C4-2B (cell line): ENCODE results near the gene GAGE2A.
"Not testable (repeated sequence)": the region's sequence is repeated elsewhere in the genome, so short reads cannot be mapped to it uniquely, and the experiment has no call there.

Source experiments
- H3K27ac ChIP-seq: fragments of 450-650 bp; 2 replicates; pipeline ENCODE4 v1.5.1; 2017
- ZFX ChIP-seq: fragments of 450-650 bp; IDR thresholded peaks from 2 replicates; pipeline ENCODE4 v1.6.1; 2017
- TF ChIP-seq, protein P1 (sequence below): fragments of 450-650 bp; conservative IDR thresholded peaks from 2 replicates; pipeline ENCODE4 v1.5.1; 2017; ENCODE audit warnings: mild to moderate bottlenecking

GAGE2A gene, protein sequence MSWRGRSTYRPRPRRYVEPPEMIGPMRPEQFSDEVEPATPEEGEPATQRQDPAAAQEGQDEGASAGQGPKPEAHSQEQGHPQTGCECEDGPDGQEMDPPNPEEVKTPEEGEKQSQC

DNA sequence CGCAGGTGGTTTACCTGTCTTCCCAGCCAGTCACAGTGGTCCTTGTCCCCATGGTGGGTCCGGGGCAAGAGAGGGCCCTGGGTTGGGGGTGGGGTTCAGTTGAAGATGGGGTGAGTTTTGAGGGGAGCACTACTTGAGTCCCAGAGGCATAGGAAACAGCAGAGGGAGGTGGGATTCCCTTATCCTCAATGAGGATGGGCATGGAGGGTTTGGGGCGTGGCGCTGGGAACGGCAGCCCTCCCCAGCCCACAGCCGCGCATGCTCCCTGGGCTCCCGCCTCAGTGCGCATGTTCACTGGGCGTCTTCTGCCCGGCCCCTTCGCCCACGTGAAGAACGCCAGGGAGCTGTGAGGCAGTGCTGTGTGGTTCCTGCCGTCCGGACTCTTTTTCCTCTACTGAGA, at the start of gene GAGE2A:
GAGE2A (plus strand) TSS at position 301 of the 400 bp plus-strand sequence. CDS start 1,155 bp downstream, outside the sequence.
- not testable (repeated sequence) for H3K27ac ChIP-seq

DNA sequence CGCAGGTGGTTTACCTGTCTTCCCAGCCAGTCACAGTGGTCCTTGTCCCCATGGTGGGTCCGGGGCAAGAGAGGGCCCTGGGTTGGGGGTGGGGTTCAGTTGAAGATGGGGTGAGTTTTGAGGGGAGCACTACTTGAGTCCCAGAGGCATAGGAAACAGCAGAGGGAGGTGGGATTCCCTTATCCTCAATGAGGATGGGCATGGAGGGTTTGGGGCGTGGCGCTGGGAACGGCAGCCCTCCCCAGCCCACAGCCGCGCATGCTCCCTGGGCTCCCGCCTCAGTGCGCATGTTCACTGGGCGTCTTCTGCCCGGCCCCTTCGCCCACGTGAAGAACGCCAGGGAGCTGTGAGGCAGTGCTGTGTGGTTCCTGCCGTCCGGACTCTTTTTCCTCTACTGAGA, 47.9 kb upstream of the GAGE2A start, which contains the start of gene GAGE12D:
GAGE12D (plus strand) TSS at position 301 of the 400 bp plus-strand sequence. CDS start 1,155 bp downstream, outside the sequence.
- not testable (repeated sequence) for H3K27ac ChIP-seq

DNA sequence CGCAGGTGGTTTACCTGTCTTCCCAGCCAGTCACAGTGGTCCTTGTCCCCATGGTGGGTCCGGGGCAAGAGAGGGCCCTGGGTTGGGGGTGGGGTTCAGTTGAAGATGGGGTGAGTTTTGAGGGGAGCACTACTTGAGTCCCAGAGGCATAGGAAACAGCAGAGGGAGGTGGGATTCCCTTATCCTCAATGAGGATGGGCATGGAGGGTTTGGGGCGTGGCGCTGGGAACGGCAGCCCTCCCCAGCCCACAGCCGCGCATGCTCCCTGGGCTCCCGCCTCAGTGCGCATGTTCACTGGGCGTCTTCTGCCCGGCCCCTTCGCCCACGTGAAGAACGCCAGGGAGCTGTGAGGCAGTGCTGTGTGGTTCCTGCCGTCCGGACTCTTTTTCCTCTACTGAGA, 38.3 kb upstream of the GAGE2A start, which contains the start of gene GAGE12E:
GAGE12E (plus strand) TSS at position 301 of the 400 bp plus-strand sequence. CDS start 1,155 bp downstream, outside the sequence.
- H3K27ac ChIP-seq: not testable (repeated sequence)

DNA sequence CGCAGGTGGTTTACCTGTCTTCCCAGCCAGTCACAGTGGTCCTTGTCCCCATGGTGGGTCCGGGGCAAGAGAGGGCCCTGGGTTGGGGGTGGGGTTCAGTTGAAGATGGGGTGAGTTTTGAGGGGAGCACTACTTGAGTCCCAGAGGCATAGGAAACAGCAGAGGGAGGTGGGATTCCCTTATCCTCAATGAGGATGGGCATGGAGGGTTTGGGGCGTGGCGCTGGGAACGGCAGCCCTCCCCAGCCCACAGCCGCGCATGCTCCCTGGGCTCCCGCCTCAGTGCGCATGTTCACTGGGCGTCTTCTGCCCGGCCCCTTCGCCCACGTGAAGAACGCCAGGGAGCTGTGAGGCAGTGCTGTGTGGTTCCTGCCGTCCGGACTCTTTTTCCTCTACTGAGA, 28.8 kb upstream of the GAGE2A start, which contains the start of gene GAGE12F:
GAGE12F (plus strand) TSS at position 301 of the 400 bp plus-strand sequence. CDS start 1,155 bp downstream, outside the sequence.
- H3K27ac ChIP-seq: not testable (repeated sequence)

DNA sequence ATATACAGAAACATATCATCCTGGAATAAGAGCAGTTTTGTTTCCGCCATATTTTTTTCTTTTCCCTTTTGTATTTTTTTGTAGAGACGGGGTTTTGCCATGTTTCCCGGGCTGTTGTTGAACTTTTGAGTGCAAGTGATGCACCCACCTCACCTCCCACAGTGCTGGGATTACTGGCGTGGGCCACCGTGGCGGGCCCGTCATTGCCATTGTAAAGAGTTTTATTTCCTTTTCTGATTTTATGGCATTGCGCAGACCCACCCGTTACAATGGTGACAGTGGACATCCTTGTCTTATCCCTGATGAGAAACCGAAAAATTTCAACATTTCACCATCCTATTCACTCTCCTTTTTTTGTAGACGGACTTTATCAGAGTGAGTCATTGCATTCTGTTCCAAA, 20.6 kb upstream of the GAGE2A start:
- H3K27ac ChIP-seq: not testable (repeated sequence)

DNA sequence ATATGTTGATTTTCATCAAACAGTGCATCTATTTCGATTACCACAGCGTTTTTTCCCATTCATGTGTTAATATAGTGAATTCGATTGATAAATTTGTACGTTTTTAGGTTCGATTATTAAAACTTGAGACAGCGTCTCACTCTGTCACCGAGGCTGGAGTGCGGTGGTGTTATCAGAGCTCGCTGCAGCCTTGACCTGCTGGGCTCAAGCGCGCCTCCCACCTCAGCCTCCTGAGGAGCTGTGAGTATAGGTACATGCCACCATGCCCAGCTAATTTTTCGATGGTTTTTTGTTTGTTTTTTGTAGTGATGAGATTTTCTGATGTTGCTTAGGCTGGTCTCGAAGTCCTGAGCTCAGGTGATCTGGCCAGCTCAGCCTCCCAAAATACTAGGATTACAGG, 20.1 kb upstream of the GAGE2A start:
- H3K27ac ChIP-seq: not testable (repeated sequence)

DNA sequence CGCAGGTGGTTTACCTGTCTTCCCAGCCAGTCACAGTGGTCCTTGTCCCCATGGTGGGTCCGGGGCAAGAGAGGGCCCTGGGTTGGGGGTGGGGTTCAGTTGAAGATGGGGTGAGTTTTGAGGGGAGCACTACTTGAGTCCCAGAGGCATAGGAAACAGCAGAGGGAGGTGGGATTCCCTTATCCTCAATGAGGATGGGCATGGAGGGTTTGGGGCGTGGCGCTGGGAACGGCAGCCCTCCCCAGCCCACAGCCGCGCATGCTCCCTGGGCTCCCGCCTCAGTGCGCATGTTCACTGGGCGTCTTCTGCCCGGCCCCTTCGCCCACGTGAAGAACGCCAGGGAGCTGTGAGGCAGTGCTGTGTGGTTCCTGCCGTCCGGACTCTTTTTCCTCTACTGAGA, 19.2 kb upstream of the GAGE2A start, which contains the start of gene GAGE12G:
GAGE12G (plus strand) TSS at position 301 of the 400 bp plus-strand sequence. CDS start 1,155 bp downstream, outside the sequence.
- not testable (repeated sequence) for H3K27ac ChIP-seq

DNA sequence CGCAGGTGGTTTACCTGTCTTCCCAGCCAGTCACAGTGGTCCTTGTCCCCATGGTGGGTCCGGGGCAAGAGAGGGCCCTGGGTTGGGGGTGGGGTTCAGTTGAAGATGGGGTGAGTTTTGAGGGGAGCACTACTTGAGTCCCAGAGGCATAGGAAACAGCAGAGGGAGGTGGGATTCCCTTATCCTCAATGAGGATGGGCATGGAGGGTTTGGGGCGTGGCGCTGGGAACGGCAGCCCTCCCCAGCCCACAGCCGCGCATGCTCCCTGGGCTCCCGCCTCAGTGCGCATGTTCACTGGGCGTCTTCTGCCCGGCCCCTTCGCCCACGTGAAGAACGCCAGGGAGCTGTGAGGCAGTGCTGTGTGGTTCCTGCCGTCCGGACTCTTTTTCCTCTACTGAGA, 9.6 kb upstream of the GAGE2A start, which contains the start of gene GAGE12H:
GAGE12H (plus strand) TSS at position 301 of the 400 bp plus-strand sequence. CDS start 1,155 bp downstream, outside the sequence.
- H3K27ac ChIP-seq: not testable (repeated sequence)

DNA sequence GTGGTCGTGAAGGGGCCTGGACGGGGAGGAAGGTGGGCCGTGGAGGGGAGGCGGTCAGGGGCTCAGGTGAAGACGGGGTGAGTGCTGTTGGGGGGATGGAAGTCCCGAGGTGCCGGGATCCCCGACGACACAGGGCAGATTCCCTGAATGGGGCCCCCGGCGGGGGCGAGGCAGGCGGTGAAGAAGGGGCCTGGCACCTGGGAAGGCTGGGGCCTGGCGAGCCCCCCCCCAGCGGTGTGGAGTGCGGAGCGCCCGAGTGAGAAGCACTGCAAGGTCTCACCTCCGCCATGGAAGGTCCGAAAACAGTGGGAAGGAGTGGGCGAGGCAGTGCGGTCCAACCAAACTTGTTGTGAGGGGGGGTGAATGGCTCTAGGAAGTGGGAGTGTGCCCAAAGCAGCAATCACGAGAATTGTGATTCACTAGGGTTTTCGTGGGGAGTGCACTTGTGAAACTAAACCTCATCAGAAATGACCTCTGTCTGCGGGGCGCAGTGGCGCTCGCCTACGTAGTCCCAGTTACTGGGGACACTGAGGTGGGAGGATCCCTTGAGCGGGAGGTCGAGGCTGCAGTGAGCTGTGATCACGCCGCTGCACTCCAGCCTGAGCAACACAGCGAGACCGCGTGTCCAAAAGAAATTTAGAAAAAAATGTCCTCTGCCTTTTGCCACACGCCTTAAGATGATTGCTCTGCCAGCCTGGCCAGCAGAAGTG, 628 bp downstream of the GAGE2A start:
- H3K27ac ChIP-seq: not testable (repeated sequence)

DNA sequence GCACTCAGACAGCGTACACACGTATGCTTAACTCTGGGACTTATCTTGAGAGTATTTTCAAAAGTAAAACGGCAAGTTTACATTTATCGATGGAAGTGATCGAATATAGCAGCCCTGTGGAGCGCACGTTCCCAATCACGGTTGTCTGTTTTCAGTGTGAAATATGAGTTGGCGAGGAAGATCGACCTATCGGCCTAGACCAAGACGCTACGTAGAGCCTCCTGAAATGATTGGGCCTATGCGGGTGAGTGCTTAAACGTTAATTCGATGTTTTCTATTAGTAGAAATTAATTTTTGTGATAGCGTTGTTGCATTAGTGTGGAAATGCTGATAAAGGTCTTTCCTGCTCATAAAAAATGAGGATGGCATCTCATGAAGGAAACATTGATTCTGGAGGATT, 1.2 kb downstream of the GAGE2A start:
- not testable (repeated sequence) for H3K27ac ChIP-seq

DNA sequence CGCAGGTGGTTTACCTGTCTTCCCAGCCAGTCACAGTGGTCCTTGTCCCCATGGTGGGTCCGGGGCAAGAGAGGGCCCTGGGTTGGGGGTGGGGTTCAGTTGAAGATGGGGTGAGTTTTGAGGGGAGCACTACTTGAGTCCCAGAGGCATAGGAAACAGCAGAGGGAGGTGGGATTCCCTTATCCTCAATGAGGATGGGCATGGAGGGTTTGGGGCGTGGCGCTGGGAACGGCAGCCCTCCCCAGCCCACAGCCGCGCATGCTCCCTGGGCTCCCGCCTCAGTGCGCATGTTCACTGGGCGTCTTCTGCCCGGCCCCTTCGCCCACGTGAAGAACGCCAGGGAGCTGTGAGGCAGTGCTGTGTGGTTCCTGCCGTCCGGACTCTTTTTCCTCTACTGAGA, 9.4 kb downstream of the GAGE2A start, which contains the start of gene GAGE1:
GAGE1 (plus strand) TSS at position 301 of the 400 bp plus-strand sequence. CDS start 1,155 bp downstream, outside the sequence.
- not testable (repeated sequence) for H3K27ac ChIP-seq

DNA sequence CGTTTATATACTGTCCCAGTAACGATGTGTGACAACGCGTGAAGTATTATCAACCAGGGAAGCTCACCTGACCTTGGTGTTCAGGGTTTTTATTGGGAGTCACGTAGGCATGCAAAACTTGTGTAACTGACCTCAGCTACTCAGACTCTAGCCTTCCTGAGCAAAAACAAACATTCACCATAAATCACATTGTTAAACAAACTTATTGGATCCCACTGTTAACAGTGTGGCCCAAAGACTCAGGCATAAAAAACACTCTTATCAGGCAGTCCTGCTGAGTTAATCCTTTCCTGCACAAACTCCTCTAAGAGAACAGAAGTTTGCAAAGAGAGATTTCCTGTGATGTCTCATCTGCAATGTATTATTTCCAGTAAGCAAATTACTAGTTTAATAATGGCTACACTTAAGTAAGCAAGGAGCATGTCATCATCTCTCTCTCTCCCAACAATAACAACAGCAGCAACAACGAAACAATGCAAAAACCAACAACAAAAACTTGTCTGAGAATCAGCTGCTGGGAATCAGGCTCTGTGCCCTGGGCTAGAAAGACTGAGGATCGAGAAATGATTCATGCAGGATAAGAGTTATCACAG, 21.5 kb downstream of the GAGE2A start:
- H3K27ac ChIP-seq: no peak overlapping the region
- TF ChIP-seq ZFX: no peak
- TF ChIP-seq, protein P1, sequence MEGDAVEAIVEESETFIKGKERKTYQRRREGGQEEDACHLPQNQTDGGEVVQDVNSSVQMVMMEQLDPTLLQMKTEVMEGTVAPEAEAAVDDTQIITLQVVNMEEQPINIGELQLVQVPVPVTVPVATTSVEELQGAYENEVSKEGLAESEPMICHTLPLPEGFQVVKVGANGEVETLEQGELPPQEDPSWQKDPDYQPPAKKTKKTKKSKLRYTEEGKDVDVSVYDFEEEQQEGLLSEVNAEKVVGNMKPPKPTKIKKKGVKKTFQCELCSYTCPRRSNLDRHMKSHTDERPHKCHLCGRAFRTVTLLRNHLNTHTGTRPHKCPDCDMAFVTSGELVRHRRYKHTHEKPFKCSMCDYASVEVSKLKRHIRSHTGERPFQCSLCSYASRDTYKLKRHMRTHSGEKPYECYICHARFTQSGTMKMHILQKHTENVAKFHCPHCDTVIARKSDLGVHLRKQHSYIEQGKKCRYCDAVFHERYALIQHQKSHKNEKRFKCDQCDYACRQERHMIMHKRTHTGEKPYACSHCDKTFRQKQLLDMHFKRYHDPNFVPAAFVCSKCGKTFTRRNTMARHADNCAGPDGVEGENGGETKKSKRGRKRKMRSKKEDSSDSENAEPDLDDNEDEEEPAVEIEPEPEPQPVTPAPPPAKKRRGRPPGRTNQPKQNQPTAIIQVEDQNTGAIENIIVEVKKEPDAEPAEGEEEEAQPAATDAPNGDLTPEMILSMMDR: no peak

DNA sequence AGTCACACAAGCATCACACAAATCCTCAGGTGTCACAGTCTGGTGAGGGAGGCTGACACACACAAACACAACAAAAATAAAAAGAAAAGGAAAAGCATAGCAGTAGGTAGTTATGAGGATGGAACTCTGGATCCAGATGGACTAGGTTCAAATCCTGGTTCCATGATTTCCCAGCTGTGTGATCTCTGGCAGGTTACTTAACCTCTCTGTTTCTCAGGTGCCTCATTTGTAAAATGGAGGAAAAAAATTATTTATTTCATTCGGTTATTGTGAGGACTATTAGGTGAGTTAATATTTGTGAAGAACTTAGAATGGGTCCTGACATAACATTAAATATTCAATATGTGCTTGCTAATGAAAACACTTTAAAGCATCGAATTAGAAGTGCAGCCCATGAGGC, 29.3 kb downstream of the GAGE2A start:
- no peak overlapping the region for H3K27ac ChIP-seq
- TF ChIP-seq ZFX: no peak
- TF ChIP-seq, protein P1: no peak
